HFF-Myc (cell line): ENCODE measurements around the gene ARPC1B.
A peak's percentile ranks its signal among the peaks of the same experiment; 100 is the strongest.

Experiments
- DNase-seq: peaks from one replicate; pipeline ENCODE4 v3.0.0-alpha.2; 2011; ENCODE audit warnings: low read depth; ENCODE audit errors: extremely low read depth
- H3K4me3 ChIP-seq: replicated peaks from 2 replicates; pipeline ENCODE4 v1.5.1; 2011; ENCODE audit warnings: low read depth, mild to moderate bottlenecking, control low read depth, low read length
- TF ChIP-seq, protein P1 (sequence below): IDR thresholded peaks from 2 replicates; pipeline ENCODE4 v1.5.1; 2012; ENCODE audit warnings: mild to moderate bottlenecking, low read depth, low read length, control low read depth; ENCODE audit errors: missing control alignments

The ARPC1B gene

GRCh38 chr7:99374111-99375064, at the start of gene ARPC1B:
TSS of gene ARPC1B (plus strand) at chr7:99374730. CDS start at chr7:99385715, 10,985 bp downstream.
- no peak for DNase-seq
- TF ChIP-seq, protein P1, sequence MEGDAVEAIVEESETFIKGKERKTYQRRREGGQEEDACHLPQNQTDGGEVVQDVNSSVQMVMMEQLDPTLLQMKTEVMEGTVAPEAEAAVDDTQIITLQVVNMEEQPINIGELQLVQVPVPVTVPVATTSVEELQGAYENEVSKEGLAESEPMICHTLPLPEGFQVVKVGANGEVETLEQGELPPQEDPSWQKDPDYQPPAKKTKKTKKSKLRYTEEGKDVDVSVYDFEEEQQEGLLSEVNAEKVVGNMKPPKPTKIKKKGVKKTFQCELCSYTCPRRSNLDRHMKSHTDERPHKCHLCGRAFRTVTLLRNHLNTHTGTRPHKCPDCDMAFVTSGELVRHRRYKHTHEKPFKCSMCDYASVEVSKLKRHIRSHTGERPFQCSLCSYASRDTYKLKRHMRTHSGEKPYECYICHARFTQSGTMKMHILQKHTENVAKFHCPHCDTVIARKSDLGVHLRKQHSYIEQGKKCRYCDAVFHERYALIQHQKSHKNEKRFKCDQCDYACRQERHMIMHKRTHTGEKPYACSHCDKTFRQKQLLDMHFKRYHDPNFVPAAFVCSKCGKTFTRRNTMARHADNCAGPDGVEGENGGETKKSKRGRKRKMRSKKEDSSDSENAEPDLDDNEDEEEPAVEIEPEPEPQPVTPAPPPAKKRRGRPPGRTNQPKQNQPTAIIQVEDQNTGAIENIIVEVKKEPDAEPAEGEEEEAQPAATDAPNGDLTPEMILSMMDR, result no peak

DNA sequence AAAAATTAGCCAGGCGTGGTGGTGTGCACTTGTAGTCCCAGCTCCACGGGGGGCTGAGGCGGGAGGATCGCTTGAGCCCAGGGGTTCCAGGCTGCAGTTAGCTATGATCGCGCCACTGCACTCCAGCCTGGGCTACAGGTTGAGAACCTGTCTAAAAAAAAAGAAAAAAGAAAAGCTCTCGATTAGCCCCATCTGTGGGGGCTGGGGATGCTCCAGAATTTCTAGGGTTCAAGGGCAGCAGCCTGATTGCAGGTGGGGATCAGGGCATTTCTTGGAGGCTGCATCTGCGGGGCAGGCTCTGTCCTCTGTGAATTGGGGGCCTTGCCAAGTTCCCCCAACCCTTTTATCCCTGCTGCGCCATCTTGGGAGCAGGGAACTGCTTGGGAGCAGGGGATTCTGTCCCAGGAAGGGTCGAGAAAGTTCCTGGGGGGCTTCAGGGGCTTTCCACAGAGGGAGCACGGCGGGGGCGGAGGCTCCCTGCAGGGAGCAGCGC, 49.5 kb upstream of the ARPC1B start:
- TF ChIP-seq, protein P1, result no peak
- H3K4me3 ChIP-seq, result peak overlapping the region; percentile 95
- DNase-seq, result no peak

More at GRCh38 chr7:99374111-99375064, at the start of gene ARPC1B:
- H3K4me3 ChIP-seq, result peak within 1 kb of the TSS; percentile 63

DNA sequence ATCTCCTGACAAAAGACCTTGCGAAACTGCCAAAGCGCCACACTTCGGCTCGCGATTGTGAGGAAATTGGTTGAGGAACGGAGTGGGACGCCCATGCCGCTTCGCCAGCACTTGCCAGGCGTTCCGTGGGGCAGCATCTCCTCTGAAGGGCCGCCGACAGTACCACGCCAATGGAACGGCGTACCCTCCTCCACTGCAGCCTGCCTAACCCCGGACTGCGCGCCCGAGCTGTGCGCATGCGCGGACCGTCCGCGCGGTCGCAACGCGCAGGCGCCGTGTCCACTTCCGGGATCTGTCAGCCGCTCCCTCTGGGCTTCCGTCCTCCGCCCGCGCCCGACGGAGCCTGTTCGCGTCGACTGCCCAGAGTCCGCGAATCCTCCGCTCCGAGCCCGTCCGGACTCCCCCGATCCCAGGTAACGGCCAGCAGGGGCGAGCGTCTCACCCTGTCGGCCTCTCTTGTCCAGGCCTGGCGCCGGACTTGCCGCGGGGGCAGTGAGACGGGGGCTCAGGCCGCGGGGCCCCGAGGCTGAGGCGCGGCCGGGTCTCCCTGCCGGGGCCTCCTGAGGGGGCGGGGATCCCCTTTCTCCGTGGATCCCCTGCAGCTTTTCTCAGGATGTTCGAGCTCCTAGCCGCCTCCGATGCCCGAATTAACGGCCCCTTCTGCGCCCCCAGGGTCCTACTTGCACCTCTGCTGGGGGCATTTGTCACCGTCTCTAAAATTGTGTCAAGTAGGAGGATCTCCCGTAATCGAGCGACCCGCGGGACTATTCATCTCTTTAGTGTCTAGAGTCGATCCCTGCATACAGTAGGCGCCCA, 48.7 kb upstream of the ARPC1B start, which contains the start of gene ARPC1A:
Gene ARPC1A (plus strand): TSS at position 307 of the 816 bp plus-strand sequence. CDS start 7,456 bp downstream, outside the sequence.
- peak within 1 kb of the TSS; percentile 95 for H3K4me3 ChIP-seq
- peak; percentile 72 for DNase-seq
- TF ChIP-seq, protein P1, result peak; percentile 9

DNA sequence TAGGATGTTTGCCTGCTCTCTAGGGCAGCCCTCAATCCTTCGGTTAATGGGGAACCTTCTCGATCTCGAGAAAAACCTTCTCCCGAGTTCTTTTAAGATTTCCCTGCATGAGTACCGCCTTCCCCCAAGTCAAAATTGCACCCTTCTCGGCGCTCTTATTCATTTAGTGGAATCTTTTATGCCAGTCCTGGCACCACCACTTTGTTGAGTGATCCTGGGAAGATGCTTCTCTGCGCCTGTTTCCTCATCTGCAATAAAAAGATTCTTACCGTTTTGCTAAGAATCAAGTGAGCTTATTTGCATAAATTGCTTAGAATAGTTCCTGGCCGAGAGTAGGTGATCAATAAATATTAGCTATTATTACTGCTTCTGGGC, 48.1 kb upstream of the ARPC1B start:
- no peak for DNase-seq
- TF ChIP-seq, protein P1, result no peak
- H3K4me3 ChIP-seq, result peak overlapping the region; percentile 95

- 0 out of 2 replicates have a peak overlapping the region, but pooled peaks have one; percentile 5 for H3K4me3 ChIP-seq
- peak; percentile 57 for DNase-seq
Measured at GRCh38 chr7:99330314-99330961, 44.1 kb upstream of the ARPC1B start.

DNA sequence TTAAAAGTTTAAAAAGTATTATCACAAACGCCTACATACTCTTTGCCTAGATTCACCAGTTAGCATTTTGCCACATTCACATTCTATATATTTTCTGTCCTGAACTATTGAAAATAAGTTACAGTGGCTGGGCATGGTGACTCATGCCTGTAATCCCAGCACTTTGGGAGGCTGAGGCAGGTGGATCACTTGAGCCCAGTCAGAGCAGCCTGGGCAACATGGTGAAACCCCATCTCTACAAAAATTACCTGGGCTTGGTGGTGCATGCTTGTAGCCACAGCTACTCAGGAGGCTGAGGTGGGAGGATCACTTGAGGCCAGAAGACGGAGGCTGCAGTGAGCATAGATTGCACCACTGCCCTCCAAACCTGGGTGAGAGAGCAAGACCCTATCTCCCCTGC, 43.5 kb upstream of the ARPC1B start:
- TF ChIP-seq, protein P1, result no peak
- no peak overlapping the region for H3K4me3 ChIP-seq
- DNase-seq, result no peak
